Body of pancreas (tissue), 4 donors: ENCODE results near the gene TNIP1.

Experiments
- POLR2A ChIP-seq, 3 donors: fragments of 450-650 bp; IDR thresholded peaks; one replicate each; pipeline ENCODE4 v1.6.1; 2016; ENCODE audit warnings: antibody characterized with exemption in 3 of 3, mild to moderate bottlenecking in 2 of 3
- TF ChIP-seq, protein P1 (sequence below), 7 experiments: fragments of 450-650 bp in 4 of 7; fragments of 200-600 bp in 3 of 7; sonication (generic) in 3 of 7; IDR thresholded peaks; one replicate each; pipeline ENCODE4 v1.5.1; 2016 to 2019; ENCODE audit warnings: antibody characterized with exemption in 7 of 7

DNA sequence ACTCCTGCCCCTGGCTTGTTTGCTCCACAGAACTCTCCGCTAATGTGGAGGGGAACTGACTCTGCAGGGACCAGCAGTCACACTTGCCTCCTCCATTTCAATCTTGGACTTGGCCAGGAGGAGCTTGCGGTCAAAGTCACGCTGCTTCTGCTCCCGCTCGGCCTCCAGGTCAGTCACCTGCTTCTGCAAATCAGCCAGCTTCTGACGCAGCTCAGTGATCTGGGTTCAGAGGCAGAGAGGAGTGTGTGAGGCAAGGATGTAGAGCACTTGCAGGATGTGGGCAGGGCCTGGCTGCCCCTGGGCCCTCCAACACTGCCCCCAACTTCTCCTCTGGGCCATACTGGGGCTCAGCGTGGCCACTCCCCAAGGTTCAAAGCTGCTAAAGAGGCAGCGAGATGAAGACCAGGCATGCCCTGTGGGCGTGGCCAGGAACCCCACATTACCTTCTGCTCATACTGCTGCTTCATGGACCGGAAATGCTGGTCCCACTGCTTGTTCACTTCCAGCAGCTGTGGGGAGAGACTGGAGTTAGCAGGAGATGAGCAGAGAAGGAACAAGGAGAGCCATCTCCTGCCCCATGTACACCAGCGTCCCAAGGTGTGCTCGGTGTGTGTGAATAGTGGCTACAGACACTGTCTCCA is 38.3 kb downstream of the TNIP1 start:
- TF ChIP-seq, protein P1, sequence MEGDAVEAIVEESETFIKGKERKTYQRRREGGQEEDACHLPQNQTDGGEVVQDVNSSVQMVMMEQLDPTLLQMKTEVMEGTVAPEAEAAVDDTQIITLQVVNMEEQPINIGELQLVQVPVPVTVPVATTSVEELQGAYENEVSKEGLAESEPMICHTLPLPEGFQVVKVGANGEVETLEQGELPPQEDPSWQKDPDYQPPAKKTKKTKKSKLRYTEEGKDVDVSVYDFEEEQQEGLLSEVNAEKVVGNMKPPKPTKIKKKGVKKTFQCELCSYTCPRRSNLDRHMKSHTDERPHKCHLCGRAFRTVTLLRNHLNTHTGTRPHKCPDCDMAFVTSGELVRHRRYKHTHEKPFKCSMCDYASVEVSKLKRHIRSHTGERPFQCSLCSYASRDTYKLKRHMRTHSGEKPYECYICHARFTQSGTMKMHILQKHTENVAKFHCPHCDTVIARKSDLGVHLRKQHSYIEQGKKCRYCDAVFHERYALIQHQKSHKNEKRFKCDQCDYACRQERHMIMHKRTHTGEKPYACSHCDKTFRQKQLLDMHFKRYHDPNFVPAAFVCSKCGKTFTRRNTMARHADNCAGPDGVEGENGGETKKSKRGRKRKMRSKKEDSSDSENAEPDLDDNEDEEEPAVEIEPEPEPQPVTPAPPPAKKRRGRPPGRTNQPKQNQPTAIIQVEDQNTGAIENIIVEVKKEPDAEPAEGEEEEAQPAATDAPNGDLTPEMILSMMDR (IDR thresholded peaks at IDR 0.05), result no peak
- no peak for TF ChIP-seq POLR2A (IDR thresholded peaks at IDR 0.05)
